ENCODE data around the gene MX2. TPM values are rescaled to one million over a fixed set of nuclear protein-coding genes. Genes with fewer than 3 reads are reported as not detected.

Gene MX2
- polyA plus RNA-seq, 1 donor from 2014 or later: not detected

GRCh38 chr21:41453198-41453597, 91.4 kb downstream of the MX2 start (continued):
- no peak for TF ChIP-seq CTCF (IDR thresholded peaks at IDR 0.05; ENCODE audit: poor library complexity, severe bottlenecking)

- no peaks in the 10 kb centered on the region for H3K79me2 ChIP-seq (replicated peaks; ENCODE audit: insufficient read depth, low read length)
- no peak overlapping the region for H3K4me2 ChIP-seq (ENCODE audit: low read length)
- H3K9ac ChIP-seq (ENCODE audit: low read length): no peak overlapping the region
- H3K9me2 ChIP-seq (ENCODE audit: insufficient read depth, low read length): no peaks in the 10 kb centered on the region
- H2AFZ ChIP-seq (ENCODE audit: low read depth, low read length): no peak overlapping the region
- no peaks in the 10 kb centered on the region for H3K9me3 ChIP-seq (ENCODE audit: low read length)
- H3K27ac ChIP-seq (ENCODE audit: low read length): no peak overlapping the region
- TF ChIP-seq POLR2AphosphoS5 (IDR thresholded peaks at IDR 0.05): no peak
- TF ChIP-seq EP300 (conservative IDR thresholded peaks at IDR 0.05; ENCODE audit: poor library complexity, severe bottlenecking): no peak
- no peak for TF ChIP-seq CTCF (IDR thresholded peaks at IDR 0.05; ENCODE audit: poor library complexity, severe bottlenecking)
- no peak for TF ChIP-seq RAD21 (conservative IDR thresholded peaks at IDR 0.05)
- no peak for TF ChIP-seq MXI1 (conservative IDR thresholded peaks at IDR 0.05; ENCODE audit: poor library complexity, severe bottlenecking)
- no peak for TF ChIP-seq SMC3 (conservative IDR thresholded peaks at IDR 0.05; ENCODE audit: poor library complexity)
- no peak for TF ChIP-seq REST (IDR thresholded peaks at IDR 0.05; ENCODE audit: borderline replicate concordance)
- no peak for TF ChIP-seq TAF1 (IDR thresholded peaks at IDR 0.05; ENCODE audit: low read depth)
- TF ChIP-seq EZH2 (IDR thresholded peaks at IDR 0.05; ENCODE audit: borderline replicate concordance, insufficient read depth, low read length, poor library complexity, severe bottlenecking): no peak
- H3K4me3 ChIP-seq (ENCODE audit: low read length): no peak overlapping the region
- no peaks in the 10 kb centered on the region for H4K20me1 ChIP-seq (ENCODE audit: insufficient read depth)
- no peaks in the 10 kb centered on the region for H3F3A ChIP-seq (ENCODE audit: insufficient read depth, low read length, poor library complexity, severe bottlenecking)
- no peaks in the 10 kb centered on the region for H3K27me3 ChIP-seq (ENCODE audit: insufficient read depth, low read depth, low read length)
- H3K36me3 ChIP-seq (ENCODE audit: insufficient read depth, low read length): no peaks in the 10 kb centered on the region
Measured at GRCh38 chr21:41453761-41454160, 91.9 kb downstream of the MX2 start.

GRCh38 chr21:41458121-41458520, 96.3 kb downstream of the MX2 start:
- Histone ChIP-seq H3K4me2 (ENCODE audit: low read length) (no peak overlapping the region), H3K4me3 (ENCODE audit: low read length) (no peak overlapping the region), H2AFZ (ENCODE audit: low read depth, low read length) (no peak overlapping the region), H3K9me2 (ENCODE audit: insufficient read depth, low read length) (no peaks in the 10 kb centered on the region), H3K9ac (ENCODE audit: low read length) (no peak overlapping the region), H3K79me2 (replicated peaks; ENCODE audit: insufficient read depth, low read length) (no peaks in the 10 kb centered on the region), H3K27ac (ENCODE audit: low read length) (no peak overlapping the region), H3F3A (ENCODE audit: insufficient read depth, low read length, poor library complexity, severe bottlenecking) (no peaks in the 10 kb centered on the region), H3K9me3 (ENCODE audit: low read length) (no peaks in the 10 kb centered on the region), H3K36me3 (ENCODE audit: insufficient read depth, low read length) (no peaks in the 10 kb centered on the region), H4K20me1 (ENCODE audit: insufficient read depth) (no peaks in the 10 kb centered on the region), H3K27me3 (ENCODE audit: insufficient read depth, low read depth, low read length) (no peaks in the 10 kb centered on the region)
- no peak for TF ChIP-seq POLR2AphosphoS5 (IDR thresholded peaks at IDR 0.05)
- no peak for TF ChIP-seq EP300 (conservative IDR thresholded peaks at IDR 0.05; ENCODE audit: poor library complexity, severe bottlenecking)
- TF ChIP-seq EZH2 (IDR thresholded peaks at IDR 0.05; ENCODE audit: borderline replicate concordance, insufficient read depth, low read length, poor library complexity, severe bottlenecking): no peak
- TF ChIP-seq TAF1 (IDR thresholded peaks at IDR 0.05; ENCODE audit: low read depth): no peak
- TF ChIP-seq CTCF (IDR thresholded peaks at IDR 0.05; ENCODE audit: poor library complexity, severe bottlenecking): no peak
- no peak for TF ChIP-seq SMC3 (conservative IDR thresholded peaks at IDR 0.05; ENCODE audit: poor library complexity)
- no peak for TF ChIP-seq RAD21 (conservative IDR thresholded peaks at IDR 0.05)
- no peak for TF ChIP-seq REST (IDR thresholded peaks at IDR 0.05; ENCODE audit: borderline replicate concordance)
- no peak for TF ChIP-seq MXI1 (conservative IDR thresholded peaks at IDR 0.05; ENCODE audit: poor library complexity, severe bottlenecking)

Data from neural cell (in vitro differentiated cells).